GM10248 (cell line): ENCODE measurements around the gene GABRG3.

ENCODE experiments used
- CTCF ChIA-PET: fragments of 300-600 bp; sonication (Branson Sonifier 250); formaldehyde crosslinking; extraction: SDS; loops from one replicate; lab custom pipeline; 2021; ENCODE audit warnings: antibody characterized with exemption; lab: Yijun Ruan, JAX
- POLR2A ChIA-PET: fragments of 350-650 bp; sonication (Branson Sonifier 250); formaldehyde crosslinking; extraction: SDS; loops from one replicate; lab custom pipeline; 2020; ENCODE audit warnings: antibody characterized with exemption; lab: Yijun Ruan, JAX
- DNase-seq: peaks from one replicate; pipeline ENCODE4 v3.0.0; 2012; ENCODE audit errors: extremely low spot score
- CTCF ChIP-seq: IDR thresholded peaks from 2 replicates; pipeline ENCODE4 v1.5.1; 2012; ENCODE audit warnings: mild to moderate bottlenecking, low read depth; ENCODE audit errors: extremely low read depth, missing control alignments, control extremely low read depth

The GABRG3 gene

GRCh38 chr15:27449941-27450340 is 479.0 kb downstream of the GABRG3 start:
- no peak for TF ChIP-seq CTCF
- CTCF ChIA-PET = no interaction called here
- POLR2A ChIA-PET = no interaction called here
- no peak for DNase-seq

GRCh38 chr15:27454281-27455075 is 483.5 kb downstream of the GABRG3 start:
- CTCF ChIA-PET = no interaction called here
- no peak for DNase-seq
- no peak for TF ChIP-seq CTCF
- POLR2A ChIA-PET = no interaction called here

GRCh38 chr15:27456807-27457206 is 485.8 kb downstream of the GABRG3 start:
- no peak for TF ChIP-seq CTCF
- DNase-seq = no peak
- ChIA-PET POLR2A (no interaction called here), CTCF (no interaction called here)

- ChIA-PET CTCF (no interaction called here), POLR2A (no interaction called here)
- no peak for DNase-seq
- TF ChIP-seq CTCF = no peak
Measured at GRCh38 chr15:27457766-27458165, 486.8 kb downstream of the GABRG3 start.

GRCh38 chr15:27458345-27459084 is 487.5 kb downstream of the GABRG3 start:
- POLR2A ChIA-PET = no interaction called here
- TF ChIP-seq CTCF = no peak
- DNase-seq = no peak
- CTCF ChIA-PET = no interaction called here

GRCh38 chr15:27459836-27460235 is 488.9 kb downstream of the GABRG3 start:
- no peak for TF ChIP-seq CTCF
- POLR2A ChIA-PET = no interaction called here
- DNase-seq = no peak
- CTCF ChIA-PET = no interaction called here
